ENCODE results near the gene GCLC.

DNA sequence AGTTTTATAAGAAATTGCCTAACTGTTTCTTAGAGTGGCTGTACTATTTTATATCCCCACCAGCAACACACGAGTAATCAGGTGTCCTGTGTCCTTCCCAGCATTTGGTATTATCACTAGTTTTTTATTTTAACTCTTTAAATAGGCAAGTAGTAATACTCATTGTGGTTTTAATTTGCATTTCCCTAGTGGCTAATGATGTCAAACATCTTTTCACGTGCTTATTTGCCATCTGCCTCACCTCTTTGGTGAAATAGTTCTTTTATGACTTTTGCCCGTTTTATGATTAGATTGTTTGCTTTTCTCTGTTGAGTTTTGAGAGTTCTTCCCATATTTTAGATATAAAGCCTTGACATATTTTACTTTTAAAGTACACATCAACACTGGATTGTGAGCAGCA is 57.8 kb downstream of the GCLC start:
- no peak for TF ChIP-seq ZNF174 (tag by site-specific recombination; IDR thresholded peaks at IDR 0.05)
- TF ChIP-seq, protein P1, sequence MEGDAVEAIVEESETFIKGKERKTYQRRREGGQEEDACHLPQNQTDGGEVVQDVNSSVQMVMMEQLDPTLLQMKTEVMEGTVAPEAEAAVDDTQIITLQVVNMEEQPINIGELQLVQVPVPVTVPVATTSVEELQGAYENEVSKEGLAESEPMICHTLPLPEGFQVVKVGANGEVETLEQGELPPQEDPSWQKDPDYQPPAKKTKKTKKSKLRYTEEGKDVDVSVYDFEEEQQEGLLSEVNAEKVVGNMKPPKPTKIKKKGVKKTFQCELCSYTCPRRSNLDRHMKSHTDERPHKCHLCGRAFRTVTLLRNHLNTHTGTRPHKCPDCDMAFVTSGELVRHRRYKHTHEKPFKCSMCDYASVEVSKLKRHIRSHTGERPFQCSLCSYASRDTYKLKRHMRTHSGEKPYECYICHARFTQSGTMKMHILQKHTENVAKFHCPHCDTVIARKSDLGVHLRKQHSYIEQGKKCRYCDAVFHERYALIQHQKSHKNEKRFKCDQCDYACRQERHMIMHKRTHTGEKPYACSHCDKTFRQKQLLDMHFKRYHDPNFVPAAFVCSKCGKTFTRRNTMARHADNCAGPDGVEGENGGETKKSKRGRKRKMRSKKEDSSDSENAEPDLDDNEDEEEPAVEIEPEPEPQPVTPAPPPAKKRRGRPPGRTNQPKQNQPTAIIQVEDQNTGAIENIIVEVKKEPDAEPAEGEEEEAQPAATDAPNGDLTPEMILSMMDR (tag by site-specific recombination; IDR thresholded peaks at IDR 0.05): no peak
- no peak for TF ChIP-seq ZNF23 (tag by site-specific recombination; IDR thresholded peaks at IDR 0.05; ENCODE audit: borderline replicate concordance)
